ENCODE measurements around the gene ELMO1. TPM values are rescaled to one million over a fixed set of nuclear protein-coding genes. Genes with fewer than 3 reads are reported as not detected.

ELMO1 gene
- total and polyA plus RNA-seq, 2 of the 13 experiments (the other 11 are each of a cell fraction or from before 2014, with no cell fraction given) = 0.11 to 0.17 TPM

GRCh38 chr7:36984710-36985312 is 463.9 kb downstream of the ELMO1 start:
- Histone ChIP-seq H4K20me1 (ENCODE audit: insufficient read depth, low read length) (no peaks in the 10 kb centered on the region), H3K27me3 (ENCODE audit: control insufficient read depth in 1 of 2, insufficient read depth in 2 of 2, low read length in 2 of 2) (no peaks in the 10 kb centered on the region), H3K27ac (ENCODE audit: extremely low read length, insufficient read depth, low read length) (peak overlapping the region; percentile 62), H3K36me3 (replicated peaks in 1 of 2; ENCODE audit: control insufficient read depth in 1 of 2, insufficient read depth in 2 of 2, low read length in 2 of 2) (no peaks in the 10 kb centered on the region), H3K4me1 (ENCODE audit: insufficient read depth, low read length) (peaks cover 54% of the 10 kb centered on the region), H2AFZ (ENCODE audit: low read length) (no peak overlapping the region), H3K4me3 (replicated peaks in 1 of 3; ENCODE audit: insufficient read depth in 1 of 3, low read depth in 2 of 3, low read length in 3 of 3) (no peak overlapping the region), H3K9me3 (ENCODE audit: low read length) (no peaks in the 10 kb centered on the region), H3K9ac (ENCODE audit: insufficient read depth, low read depth, low read length) (no peak overlapping the region), H3K79me2 (ENCODE audit: insufficient read depth, low read length) (no peaks in the 10 kb centered on the region), H3K4me2 (ENCODE audit: low read depth, low read length) (no peak overlapping the region)
- in situ Hi-C loops (cut with HindIII; ENCODE audit: extremely low pct_ligation_motif_present, low pct_unique_long_range_greater_than_20kb) = loop anchor here (5.0 kb wide), 1 partner anchor 197 kb away; no protein-coding TSS in a partner anchor
- WGBS (ENCODE audit: low lambda C conversion rate) = over 99% methylated on average over 6 of the region's 6 CpGs
- POLR2A ChIA-PET = interaction anchor here (0.7 to 8.1 kb wide), 6 partner anchors 11 to 198 kb away, joined by 3 to 112 read pairs (median 7); no protein-coding TSS in a partner anchor
- CTCF ChIA-PET (ENCODE audit: low intra/inter-chr PET ratio, low total read pairs) = interaction anchor here (1.1 kb wide), 1 partner anchor 18 kb away, joined by 3 read pairs; no protein-coding TSS in a partner anchor
- DNase-seq (ENCODE audit: low spot score) (no peak), FAIRE-seq (no peak), ATAC-seq (no peak)
- TF ChIP-seq POLR2AphosphoS2 (IDR thresholded peaks at IDR 0.05; ENCODE audit: low read depth, low read length) (no peak), IRF2 (CRISPR knock-in tag; IDR thresholded peaks at IDR 0.05) (no peak), ZSCAN25 (CRISPR knock-in tag; IDR thresholded peaks at IDR 0.05) (no peak), ZNF432 (CRISPR knock-in tag; IDR thresholded peaks at IDR 0.05; ENCODE audit: borderline replicate concordance) (no peak), ZNF207 (IDR thresholded peaks at IDR 0.05; ENCODE audit: borderline replicate concordance) (no peak), MBD4 (IDR thresholded peaks at IDR 0.05; ENCODE audit: borderline replicate concordance, low read length) (no peak)
- no TSS peak for BruUV-seq (replicated peaks)
- intact Hi-C loops (cut with micrococcal nuclease; ENCODE audit: unreplicated experiment) = loop anchor here (5.0 kb wide), 1 partner anchor 598 kb away; the partner anchor contains the start of gene ANLN

- Histone ChIP-seq H3K9ac (ENCODE audit: insufficient read depth, low read depth, low read length) (peak overlapping the region; percentile 35; the same call in 1 of the 2 replicates), H4K20me1 (ENCODE audit: insufficient read depth, low read length) (no peaks in the 10 kb centered on the region), H3K36me3 (replicated peaks in 1 of 2; ENCODE audit: control insufficient read depth in 1 of 2, insufficient read depth in 2 of 2, low read length in 2 of 2) (no peaks in the 10 kb centered on the region), H3K9me3 (ENCODE audit: low read length) (no peaks in the 10 kb centered on the region), H3K4me3 (replicated peaks in 1 of 3; ENCODE audit: insufficient read depth in 1 of 3, low read depth in 2 of 3, low read length in 3 of 3) (peak overlapping the region in 1 of 3 experiments; percentile 8; a peak in 1 of 6 replicates), H3K27me3 (ENCODE audit: control insufficient read depth in 1 of 2, insufficient read depth in 2 of 2, low read length in 2 of 2) (no peaks in the 10 kb centered on the region), H2AFZ (ENCODE audit: low read length) (peak overlapping the region; percentile 45), H3K79me2 (ENCODE audit: insufficient read depth, low read length) (no peaks in the 10 kb centered on the region), H3K4me1 (ENCODE audit: insufficient read depth, low read length) (peaks cover 54% of the 10 kb centered on the region), H3K4me2 (ENCODE audit: low read depth, low read length) (peak overlapping the region; percentile 47; the same call in 1 of the 2 replicates), H3K27ac (ENCODE audit: extremely low read length, insufficient read depth, low read length) (peak overlapping the region; percentile 62)
- 32% methylated on average over 9 of the region's 9 CpGs for WGBS (ENCODE audit: low lambda C conversion rate)
- POLR2A ChIA-PET = interaction anchor here (0.7 to 8.1 kb wide), 7 partner anchors 10 to 199 kb away, joined by 3 to 112 read pairs (median 5); no protein-coding TSS in a partner anchor
- FAIRE-seq (peak; percentile 89), DNase-seq (ENCODE audit: low spot score) (peak; percentile 86), ATAC-seq (peak; percentile 93)
- in situ Hi-C loops (cut with HindIII; ENCODE audit: extremely low pct_ligation_motif_present, low pct_unique_long_range_greater_than_20kb) (loop anchor here (5.0 kb wide), 1 partner anchor 198 kb away; no protein-coding TSS in a partner anchor), intact Hi-C loops (cut with micrococcal nuclease; ENCODE audit: unreplicated experiment) (loop anchor here (5.0 kb wide), 1 partner anchor 597 kb away; the partner anchor contains the start of gene ANLN)
- no TSS peak for BruUV-seq (replicated peaks)
- CTCF ChIA-PET (ENCODE audit: low intra/inter-chr PET ratio, low total read pairs) = interaction anchor here (0.7 to 1.1 kb wide), 2 partner anchors 17 to 130 kb away, joined by 3 read pairs; no protein-coding TSS in a partner anchor
- TF ChIP-seq BHLHE40 (IDR thresholded peaks at IDR 0.05; ENCODE audit: low read length) (peak; percentile 69; the same call in 1 of the 2 replicates), NR2F1 (CRISPR knock-in tag; IDR thresholded peaks at IDR 0.05) (peak; percentile 78 to 90), RFX1 (IDR thresholded peaks at IDR 0.05) (no peak), ZNF614 (CRISPR knock-in tag; IDR thresholded peaks at IDR 0.05; ENCODE audit: borderline replicate concordance) (no peak), E2F2 (CRISPR knock-in tag; IDR thresholded peaks at IDR 0.05; ENCODE audit: borderline replicate concordance) (no peak), RXRA (CRISPR knock-in tag; IDR thresholded peaks at IDR 0.05) (peak; percentile 85; the same call in 1 of the 2 replicates), TFDP1 (CRISPR knock-in tag; IDR thresholded peaks at IDR 0.05; ENCODE audit: borderline replicate concordance) (no peak; the same call in 1 of the 2 replicates), MXD3 (CRISPR knock-in tag; IDR thresholded peaks at IDR 0.05) (no peak)
These were observed 464.6 kb downstream of the ELMO1 start for GRCh38 chr7:36984041-36984521.

Measured in HepG2 (cell line).